Fibroblast of skin of left biceps (primary cell): ENCODE results near the gene GP1BB.

ENCODE experiments used
- DNase-seq, 2 experiments: peaks; one replicate each; pipeline ENCODE4 v3.0.0-alpha.2; 2013; ENCODE audit warnings: low read depth in 2 of 2

Gene GP1BB

GRCh38 chr22:19766511-19767426 is 43.4 kb downstream of the GP1BB start:
- no peak for DNase-seq

DNA sequence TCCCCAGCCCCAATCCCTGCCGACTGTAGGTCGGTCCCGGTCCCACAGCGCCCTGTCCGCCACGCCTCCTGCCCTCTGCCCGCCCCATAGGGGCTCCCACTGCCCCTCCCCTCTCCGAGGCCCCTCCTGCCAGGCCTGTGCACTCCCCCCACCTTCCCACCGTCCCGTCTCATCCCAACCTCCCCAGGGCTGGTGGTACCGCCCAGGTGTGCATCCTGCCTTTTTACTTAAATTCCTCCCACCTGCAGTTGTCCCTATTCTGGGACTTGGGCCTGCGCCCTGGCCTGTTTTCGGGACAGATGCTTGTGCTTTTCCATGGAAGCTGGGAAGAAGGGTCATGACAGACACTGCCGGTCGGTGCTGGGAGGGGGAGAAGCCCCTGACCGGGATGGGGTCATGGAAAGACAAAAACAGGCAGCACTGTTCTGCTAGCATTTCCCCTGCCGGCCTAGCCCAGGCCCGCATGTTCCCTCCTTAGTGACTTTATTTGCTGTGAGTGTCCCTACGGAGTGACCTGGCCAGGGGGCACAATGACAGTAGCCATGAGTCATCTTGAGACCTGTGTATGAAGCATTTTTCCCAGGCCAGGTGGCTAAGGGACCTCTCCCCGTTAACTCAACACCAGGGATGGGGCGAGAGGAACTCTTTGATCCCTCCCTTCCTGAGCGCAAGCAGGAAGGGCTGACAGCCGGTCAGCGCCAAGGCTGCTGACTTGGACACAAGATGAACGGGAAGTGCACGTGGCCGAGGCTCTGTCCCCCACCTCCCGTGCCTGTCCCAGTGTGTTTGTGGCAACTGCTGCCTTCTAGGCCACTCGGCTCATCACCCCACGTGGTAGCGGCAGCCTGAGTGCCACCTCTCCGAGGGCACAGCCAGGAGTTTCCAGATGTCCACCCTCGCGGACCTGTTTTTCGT is 44.3 kb downstream of the GP1BB start:
- no peak for DNase-seq

DNA sequence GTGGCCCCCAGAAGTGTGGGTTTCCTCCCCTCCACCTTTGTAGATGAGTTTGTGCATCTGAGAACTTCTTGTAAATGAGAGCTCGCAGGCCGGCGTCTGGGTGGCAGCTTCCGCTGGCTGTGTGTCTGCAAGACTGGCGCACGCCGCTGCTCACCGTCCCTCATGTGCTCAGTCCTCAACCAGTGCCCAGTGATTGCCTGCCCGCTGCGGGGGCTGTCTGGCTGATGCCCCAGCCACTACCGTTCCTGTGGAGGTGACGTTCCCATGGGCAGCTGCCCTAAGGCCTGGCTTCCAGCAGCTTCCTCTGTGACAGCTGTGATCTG is 46.0 kb downstream of the GP1BB start:
- no peak for DNase-seq

DNA sequence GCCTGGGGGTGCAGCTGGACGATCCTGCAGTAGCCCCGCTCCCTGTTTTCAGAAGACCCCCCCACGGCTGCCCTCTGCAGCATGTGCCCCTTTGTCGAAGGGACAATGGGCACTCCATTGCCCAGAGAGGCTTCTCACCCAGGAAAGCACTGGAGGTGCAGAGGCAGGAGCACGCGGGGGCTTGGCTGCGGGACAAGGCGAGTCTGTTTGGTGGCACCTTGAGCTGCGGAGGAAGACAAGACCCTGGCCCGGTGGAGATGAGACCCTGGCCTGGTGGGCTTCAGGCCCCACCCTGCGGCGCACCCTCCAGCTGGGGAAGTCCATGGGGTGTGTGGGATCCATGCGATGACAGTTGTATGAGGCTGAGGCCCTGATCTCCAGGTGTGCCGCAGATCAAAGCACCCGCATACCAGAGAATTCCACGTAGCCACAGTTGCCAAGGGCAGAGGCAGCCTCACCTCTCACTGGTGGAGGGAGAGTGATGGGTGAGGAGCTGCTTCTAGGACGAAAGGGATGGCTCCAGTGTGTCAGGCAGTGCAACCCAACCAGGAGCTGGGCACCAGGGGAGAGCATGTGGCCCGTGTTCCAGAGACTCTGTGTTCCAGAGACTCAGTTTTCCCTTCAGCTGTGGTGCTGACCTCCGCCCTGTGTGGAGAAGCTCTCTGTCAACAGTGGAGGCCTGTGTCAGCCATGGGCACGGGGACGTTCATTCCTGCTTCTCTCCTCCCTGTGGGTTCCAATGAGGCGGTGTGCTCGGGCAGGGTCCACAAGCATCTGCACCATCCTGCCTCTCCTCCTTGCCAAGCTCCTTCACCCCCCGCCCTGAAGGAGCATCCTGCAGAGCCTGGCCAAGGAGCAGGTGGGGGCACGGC is 47.2 kb downstream of the GP1BB start:
- no peak for DNase-seq

DNA sequence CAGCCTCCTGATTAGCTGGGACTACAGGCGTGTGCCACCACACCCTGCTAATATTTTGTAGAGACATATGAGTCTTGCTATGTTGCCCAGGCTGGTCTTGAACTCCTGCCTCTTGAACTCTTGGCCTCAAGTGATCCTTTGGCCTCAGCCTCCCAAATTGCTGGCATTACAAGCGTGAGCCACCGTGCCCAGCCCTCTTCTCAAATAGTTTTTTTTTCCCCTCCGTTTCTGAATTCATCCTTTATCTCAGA is 49.0 kb downstream of the GP1BB start:
- no peak for DNase-seq

DNA sequence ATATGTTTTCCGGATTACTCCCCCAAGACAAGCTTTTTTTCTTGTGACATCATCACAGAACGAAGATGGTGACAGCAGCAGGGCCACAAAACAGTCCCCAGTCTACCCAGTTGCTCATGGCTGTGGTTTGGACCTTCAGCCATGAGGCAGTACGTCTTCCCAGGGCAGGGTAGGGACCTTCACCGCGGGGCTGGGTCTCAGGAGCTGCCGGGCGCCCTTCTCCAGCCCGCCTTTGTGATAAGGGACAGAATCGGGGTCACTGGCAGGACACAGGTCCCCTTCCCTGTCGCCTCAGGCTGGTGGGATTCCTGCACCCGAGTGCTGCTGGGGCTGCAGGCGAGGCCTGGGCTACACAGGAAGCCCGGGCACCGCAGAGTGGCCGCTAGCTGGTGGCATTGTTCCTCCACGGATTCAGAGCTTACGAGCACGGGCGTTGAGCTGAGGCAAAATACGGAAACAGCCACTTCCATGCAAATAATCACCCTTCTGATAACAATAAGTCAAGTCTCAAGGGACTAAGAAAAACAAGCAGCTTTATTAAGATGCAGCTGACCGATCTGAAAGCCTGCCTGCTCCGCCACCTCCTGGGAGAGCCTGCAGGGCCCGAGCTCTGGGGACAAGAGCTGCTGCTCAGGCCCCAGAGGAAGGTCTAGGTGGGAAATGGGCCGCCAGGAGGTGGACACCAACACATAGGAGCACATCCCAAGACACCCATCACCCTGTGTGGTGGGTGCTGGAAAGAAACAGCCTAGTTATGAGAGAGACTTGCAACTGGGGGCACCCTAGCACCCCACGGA is 49.5 kb downstream of the GP1BB start:
- DNase-seq, result no peak

DNA sequence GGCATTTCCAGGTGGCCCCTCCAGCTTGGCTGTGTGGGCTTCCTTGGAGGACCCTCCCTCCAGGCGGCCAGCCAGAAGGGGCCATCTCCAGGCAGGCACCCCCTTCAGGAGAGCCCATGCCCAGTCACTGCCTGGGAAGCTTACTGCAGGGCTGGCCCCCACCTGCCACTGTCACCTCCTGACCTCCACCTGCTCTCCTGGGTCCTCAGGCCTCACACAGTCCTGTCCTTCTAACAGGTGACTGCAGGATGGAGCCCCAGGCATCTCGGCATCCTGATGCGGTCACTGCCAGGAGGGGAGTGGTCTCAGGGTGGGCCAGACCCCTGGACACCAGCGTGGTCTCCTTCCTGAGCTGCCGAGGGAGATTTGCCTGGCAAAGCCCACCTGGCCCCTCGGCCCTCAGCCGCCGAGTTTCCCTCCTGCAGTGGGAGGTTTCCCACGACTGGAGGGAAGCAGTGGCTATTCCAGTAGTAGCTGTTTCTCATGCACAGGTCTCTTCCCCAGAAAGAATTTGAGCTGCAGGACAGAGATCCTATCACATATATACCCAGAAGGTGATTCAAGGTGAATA is 50.2 kb downstream of the GP1BB start:
- no peak for DNase-seq
